H1 (cell line): ENCODE results near the gene UIMC1. TPM values are rescaled to one million over a fixed set of nuclear protein-coding genes. Genes with fewer than 3 reads are reported as not detected.
A peak's percentile ranks its signal among the peaks of the same experiment; 100 is the strongest.

Experiments used
- CTCF ChIA-PET: fragments of 300-600 bp; sonication (Branson Sonifier 250); formaldehyde crosslinking; loops from one replicate; lab custom pipeline; 2021; ENCODE audit not compliant: partially characterized antibody; lab: Charles Lee
- POLR2A ChIA-PET: fragments of 300-600 bp; sonication (Branson Sonifier 250); formaldehyde crosslinking; loops from one replicate; lab custom pipeline; 2021; ENCODE audit warnings: inconsistent platforms; ENCODE audit not compliant: partially characterized antibody; lab: Charles Lee
- DNase-seq, 2 experiments: peaks; one replicate each; pipeline versions ENCODE4 v3.0.0 to v3.0.0-alpha.2; 2010 to 2022; ENCODE audit warnings: low spot score in 2 of 2, low read depth in 1 of 2, mixed read lengths in 1 of 2
- FAIRE-seq: peaks from 2 replicates; lab custom pipeline; 2011; peaks lifted over from hg19 to GRCh38; lab: Jason Lieb, UNC
- H2AFZ ChIP-seq: 2 replicates; pipeline ENCODE4 v1.8.1; 2012; ENCODE audit warnings: low read length, inconsistent platforms
- H2AK5ac ChIP-seq: 2 replicates; pipeline ENCODE4 v1.6.1; 2013; ENCODE audit warnings: low read depth, low read length
- H2BK120ac ChIP-seq: replicated peaks from 2 replicates; pipeline ENCODE3; 2013; ENCODE audit warnings: low read depth, low read length, inconsistent platforms
- H2BK12ac ChIP-seq: 2 replicates; pipeline ENCODE4 v1.6.1; 2013; ENCODE audit warnings: low read depth, low read length
- H2BK15ac ChIP-seq: 2 replicates; pipeline ENCODE4 v1.6.1; 2013; ENCODE audit warnings: low read length
- H2BK20ac ChIP-seq: 2 replicates; pipeline ENCODE4 v1.6.1; 2013; ENCODE audit warnings: low read length
- H2BK5ac ChIP-seq: 2 replicates; pipeline ENCODE4 v1.6.1; 2013; ENCODE audit warnings: low read depth, low read length
- H3K14ac ChIP-seq: 2 replicates; pipeline ENCODE4 v1.6.1; 2013; ENCODE audit warnings: inconsistent platforms; ENCODE audit not compliant: insufficient read length
- H3K18ac ChIP-seq: 2 replicates; pipeline ENCODE4 v1.6.1; 2013; ENCODE audit warnings: low read length; ENCODE audit errors: extremely low read depth
- H3K23ac ChIP-seq: 2 replicates; pipeline ENCODE4 v1.6.1; 2013; ENCODE audit warnings: inconsistent platforms; ENCODE audit not compliant: insufficient read length
- H3K23me2 ChIP-seq: 2 replicates; pipeline ENCODE4 v1.6.1; 2013; ENCODE audit warnings: low read depth, low read length
- H3K27ac ChIP-seq: 2 replicates; pipeline ENCODE4 v1.6.1; 2011; ENCODE audit warnings: low read depth, low read length, inconsistent platforms
- H3K27me3 ChIP-seq, 4 experiments: replicated peaks in 1 of 4; 1 replicate in 1 of 4; 2 replicates in 3 of 4; pipeline versions ENCODE4 v1.6.1 to v1.8.1; 2011 to 2013; ENCODE audit warnings: low read length in 3 of 4, mild to moderate bottlenecking in 3 of 4, inconsistent platforms in 2 of 4, mixed read lengths in 2 of 4, moderate library complexity in 1 of 4; ENCODE audit not compliant: control insufficient read depth in 3 of 4, insufficient read depth in 3 of 4; ENCODE audit errors: extremely low read depth in 1 of 4
- H3K36me3 ChIP-seq, 4 experiments: 2 replicates each; pipeline versions ENCODE4 v1.6.1 to v1.8.1; 2011 to 2013; ENCODE audit warnings: mild to moderate bottlenecking in 4 of 4, low read length in 3 of 4, moderate library complexity in 2 of 4, control low read depth in 1 of 4, inconsistent platforms in 1 of 4; ENCODE audit not compliant: insufficient read depth in 4 of 4, control insufficient read depth in 2 of 4
- H3K4ac ChIP-seq: replicated peaks from 2 replicates; pipeline ENCODE3; 2013; ENCODE audit warnings: low read length, low read depth, mixed read lengths, inconsistent platforms; ENCODE audit not compliant: insufficient read length
- H3K4me1 ChIP-seq, 4 experiments: replicated peaks in 1 of 4; 1 replicate in 1 of 4; 2 replicates in 3 of 4; pipeline versions ENCODE4 v1.6.1 to v1.8.1; 2011 to 2013; ENCODE audit warnings: low read length in 3 of 4, inconsistent platforms in 2 of 4, mixed read lengths in 1 of 4; ENCODE audit not compliant: insufficient read depth in 4 of 4, control insufficient read depth in 3 of 4
- H3K4me2 ChIP-seq, 2 experiments: 2 replicates each; pipeline versions ENCODE4 v1.6.1 to v1.8.1; 2011 to 2013; ENCODE audit warnings: low read depth in 2 of 2, low read length in 2 of 2, control low read depth in 1 of 2, inconsistent platforms in 1 of 2, mild to moderate bottlenecking in 1 of 2; ENCODE audit not compliant: insufficient read depth in 1 of 2
- H3K4me3 ChIP-seq, 4 experiments: fragments of 200-600, 300-600 bp in 1 of 4; sonication (generic), shearing (Covaris generic), sonication (Bioruptor Twin) in 1 of 4; 2 replicates each; pipeline versions ENCODE4 v1.5.1 to v1.8.1; 2011 to 2016; ENCODE audit warnings: low read length in 4 of 4, low read depth in 3 of 4, control low read depth in 2 of 4, inconsistent platforms in 2 of 4, mild to moderate bottlenecking in 2 of 4, mixed read lengths in 1 of 4, moderate library complexity in 1 of 4; ENCODE audit not compliant: insufficient read depth in 2 of 4; ENCODE audit errors: extremely low read depth in 1 of 4
- H3K56ac ChIP-seq: replicated peaks from 2 replicates; pipeline ENCODE3; 2013; ENCODE audit warnings: low read depth, mild to moderate bottlenecking, mixed read lengths, low read length, inconsistent platforms; ENCODE audit not compliant: insufficient read length
- H3K79me1 ChIP-seq: 2 replicates; pipeline ENCODE4 v1.6.1; 2013; ENCODE audit warnings: low read depth, low read length, control low read depth
- H3K79me2 ChIP-seq, 2 experiments: 2 replicates each; pipeline versions ENCODE4 v1.6.1 to v1.8.1; 2012 to 2013; ENCODE audit warnings: low read length in 2 of 2, mild to moderate bottlenecking in 2 of 2, inconsistent platforms in 1 of 2; ENCODE audit not compliant: insufficient read depth in 2 of 2, control insufficient read depth in 1 of 2
- H3K9ac ChIP-seq, 4 experiments: replicated peaks in 1 of 4; 1 replicate in 1 of 4; 2 replicates in 3 of 4; pipeline versions ENCODE4 v1.6.1 to v1.8.1; 2011 to 2013; ENCODE audit warnings: low read depth in 3 of 4, low read length in 3 of 4, control low read depth in 2 of 4, mild to moderate bottlenecking in 2 of 4, moderate library complexity in 2 of 4, inconsistent platforms in 1 of 4; ENCODE audit errors: extremely low read depth in 1 of 4
- H3K9me3 ChIP-seq, 2 experiments: 2 replicates each; pipeline versions ENCODE4 v1.6.1 to v1.8.1; 2012 to 2013; ENCODE audit warnings: mild to moderate bottlenecking in 2 of 2, moderate library complexity in 2 of 2, control low read depth in 1 of 2, inconsistent platforms in 1 of 2, low read depth in 1 of 2, low read length in 1 of 2, mixed read lengths in 1 of 2; ENCODE audit not compliant: insufficient read depth in 2 of 2
- H4K20me1 ChIP-seq, 2 experiments: replicated peaks in 1 of 2; 2 replicates each; pipeline versions ENCODE3 to v1.8.1; 2011 to 2013; ENCODE audit warnings: inconsistent platforms in 2 of 2, low read length in 2 of 2, mild to moderate bottlenecking in 1 of 2; ENCODE audit not compliant: insufficient read depth in 2 of 2, control insufficient read depth in 1 of 2
- H4K5ac ChIP-seq: 2 replicates; pipeline ENCODE4 v1.6.1; 2013; ENCODE audit warnings: low read length, low read depth, mixed read lengths, inconsistent platforms; ENCODE audit not compliant: insufficient read length
- H4K8ac ChIP-seq: 2 replicates; pipeline ENCODE4 v1.8.0; 2013; ENCODE audit warnings: mild to moderate bottlenecking, moderate library complexity, low read length, inconsistent platforms; ENCODE audit not compliant: insufficient read depth; ENCODE audit errors: extremely low read depth
- H4K91ac ChIP-seq: replicated peaks from 2 replicates; pipeline ENCODE3; 2013; ENCODE audit warnings: low read length, mixed read lengths, inconsistent platforms; ENCODE audit not compliant: insufficient read length
- CHD1 ChIP-seq: IDR thresholded peaks from 2 replicates; pipeline ENCODE4 v1.6.1; 2012; ENCODE audit warnings: low read depth, low read length, improper control_type of control experiment
- CREB1 ChIP-seq: IDR thresholded peaks from 2 replicates; pipeline ENCODE4 v1.6.1; 2012; ENCODE audit warnings: inconsistent platforms
- EZH2 ChIP-seq: fragments of 200-600 bp; sonication (generic); IDR thresholded peaks from 2 replicates; pipeline ENCODE4 v1.7.1; 2012; ENCODE audit warnings: low read depth, mild to moderate bottlenecking, moderate library complexity, low read length, inconsistent platforms; ENCODE audit not compliant: severe bottlenecking
- GTF2F1 ChIP-seq: IDR thresholded peaks from 2 replicates; pipeline ENCODE4 v1.6.1; 2012; ENCODE audit warnings: low read depth, low read length, improper control_type of control experiment, borderline replicate concordance
- HDAC6 ChIP-seq: IDR thresholded peaks from one replicate; pipeline ENCODE4 v1.7.1; 2012; ENCODE audit warnings: low read depth, mild to moderate bottlenecking, inconsistent platforms, low read length, moderate library complexity
- RFX5 ChIP-seq: IDR thresholded peaks from 2 replicates; pipeline ENCODE4 v1.6.1; 2011; ENCODE audit warnings: low read depth, low read length, improper control_type of control experiment, borderline replicate concordance
- TEAD4 ChIP-seq: IDR thresholded peaks from 2 replicates; pipeline ENCODE4 v1.6.1; 2012; ENCODE audit warnings: low read depth, low read length, inconsistent platforms, mixed read lengths
- WGBS, 2 experiments: shearing (Covaris generic) in 1 of 2; methylation state at CpG; one replicate each; pipeline versions ENCODE4 v1.1.6 to v1.1.7; 2013 to 2015; ENCODE audit warnings: low lambda C conversion rate in 2 of 2, mixed read lengths in 2 of 2, inconsistent platforms in 1 of 2, low coverage in 1 of 2, missing lambda C conversion rate in 1 of 2; ENCODE audit not compliant: insufficient replicate concordance in 2 of 2, insufficient coverage in 1 of 2, insufficient read length in 1 of 2; ENCODE audit errors: extremely low coverage in 1 of 2, missing lambda C conversion rate in 1 of 2; 5-methylcytosine and 5-hydroxymethylcytosine counted together
- polyA plus RNA-seq, 7 experiments: library from polyadenylated mRNA; depleted of rRNA in 3 of 7; stranded (reverse) in 5 of 7; unstranded in 2 of 7; fragments of >200 nt in 5 of 7; fragments of 200-250 nt in 2 of 7; gene quantifications; 1 replicate in 5 of 7; 2 replicates in 1 of 7; 4 replicates in 1 of 7; pipeline versions ENCODE4 v1.2.1 to v1.2.3, GENCODE V29; 2011 to 2013; ENCODE audit warnings: missing spikeins in 2 of 7, mixed read lengths in 2 of 7
- total RNA-seq: library from RNA; stranded (reverse); fragmentation: NEBNext Ultra II Directional; extraction: Animal tissue kit (Norgen Biotek cat#: 25700); gene quantifications from 2 replicates; pipeline ENCODE4 v1.2.1, GENCODE V29; 2021

UIMC1 gene
- total and polyA plus RNA-seq, 2 of the 8 experiments (the other 6 are each of a cell fraction or from before 2014, with no cell fraction given), result 12.8 to 43.7 TPM

GRCh38 chr5:176886336-176887251 lies 120.0 kb downstream of the UIMC1 start:
- no peak overlapping the region; the same call in 1 of the 2 replicates for H2BK5ac ChIP-seq
- H4K91ac ChIP-seq, result no peak overlapping the region
- no peak overlapping the region for H3K23ac ChIP-seq
- DNase-seq, result no peak
- H3K9me3 ChIP-seq, result no peaks in the 10 kb centered on the region
- no peak for TF ChIP-seq RFX5
- TF ChIP-seq CHD1, result no peak
- no peak for TF ChIP-seq HDAC6
- TF ChIP-seq GTF2F1, result no peak
- TF ChIP-seq TEAD4, result no peak
- no peak for TF ChIP-seq CREB1
- TF ChIP-seq EZH2, result no peak
- no peaks in the 10 kb centered on the region for H3K27me3 ChIP-seq
- peak overlapping the region; percentile 9; the same call in 1 of the 2 replicates for H2AK5ac ChIP-seq
- H3K79me1 ChIP-seq, result no peaks in the 10 kb centered on the region
- ChIA-PET CTCF (interaction anchor here (0.6 to 3.8 kb wide), 17 partner anchors 10 to 228 kb away, joined by 3 to 32 read pairs (median 3); no protein-coding TSS in a partner anchor), POLR2A (interaction anchor here (0.7 to 1.0 kb wide), 2 partner anchors 44 to 48 kb away, joined by 3 read pairs; no protein-coding TSS in a partner anchor)
- H3K27ac ChIP-seq, result no peak overlapping the region
- H3K23me2 ChIP-seq, result no peaks in the 10 kb centered on the region
- H3K9ac ChIP-seq, result no peak overlapping the region
- H3K4me2 ChIP-seq, result no peak overlapping the region
- no peak overlapping the region; the same call in 1 of the 2 replicates for H2BK15ac ChIP-seq
- H2AFZ ChIP-seq, result no peak overlapping the region
- H3K56ac ChIP-seq, result no peak overlapping the region
- no peaks in the 10 kb centered on the region for H3K36me3 ChIP-seq
- WGBS, 2 experiments, result 90% methylated on average over 13 of the region's 13 CpGs; no CpG with 5 or more reads in 1 of the 2 experiments
- no peak overlapping the region for H3K4me3 ChIP-seq
- no peak for FAIRE-seq
- H3K18ac ChIP-seq, result no peak overlapping the region
- no peak overlapping the region for H4K5ac ChIP-seq
- H3K79me2 ChIP-seq, result no peaks in the 10 kb centered on the region
- no peaks in the 10 kb centered on the region for H3K4me1 ChIP-seq
- H2BK12ac ChIP-seq, result no peak overlapping the region
- no peak overlapping the region for H3K14ac ChIP-seq
- H2BK120ac ChIP-seq, result no peak overlapping the region
- H4K8ac ChIP-seq, result peak overlapping the region; percentile 8
- no peak overlapping the region for H2BK20ac ChIP-seq
- no peak overlapping the region for H3K4ac ChIP-seq
- no peaks in the 10 kb centered on the region for H4K20me1 ChIP-seq
